Ovary (tissue), 3 donors: ENCODE measurements around the gene GNAT2.

Source experiments
- EP300 ChIP-seq: sonication (generic); formaldehyde crosslinking; IDR thresholded peaks from one replicate; pipeline ENCODE4 v1.6.1; 2017; ENCODE audit warnings: antibody characterized with exemption
- POLR2A ChIP-seq: fragments of 450-650 bp; IDR thresholded peaks from one replicate; pipeline ENCODE4 v1.6.1; 2017; ENCODE audit warnings: antibody characterized with exemption, mild to moderate bottlenecking, moderate library complexity
- TF ChIP-seq, protein P1 (sequence below), 3 donors: fragments of 450-650 bp in 2 of 3; fragments of 200-600 bp in 1 of 3; IDR thresholded peaks; one replicate each; pipeline versions ENCODE4 v1.5.1 to v1.8.0; 2016 to 2022; ENCODE audit warnings: antibody characterized with exemption in 3 of 3, mild to moderate bottlenecking in 1 of 3
- donor health status: DM: no; HTN: no; CAD: no.

DNA sequence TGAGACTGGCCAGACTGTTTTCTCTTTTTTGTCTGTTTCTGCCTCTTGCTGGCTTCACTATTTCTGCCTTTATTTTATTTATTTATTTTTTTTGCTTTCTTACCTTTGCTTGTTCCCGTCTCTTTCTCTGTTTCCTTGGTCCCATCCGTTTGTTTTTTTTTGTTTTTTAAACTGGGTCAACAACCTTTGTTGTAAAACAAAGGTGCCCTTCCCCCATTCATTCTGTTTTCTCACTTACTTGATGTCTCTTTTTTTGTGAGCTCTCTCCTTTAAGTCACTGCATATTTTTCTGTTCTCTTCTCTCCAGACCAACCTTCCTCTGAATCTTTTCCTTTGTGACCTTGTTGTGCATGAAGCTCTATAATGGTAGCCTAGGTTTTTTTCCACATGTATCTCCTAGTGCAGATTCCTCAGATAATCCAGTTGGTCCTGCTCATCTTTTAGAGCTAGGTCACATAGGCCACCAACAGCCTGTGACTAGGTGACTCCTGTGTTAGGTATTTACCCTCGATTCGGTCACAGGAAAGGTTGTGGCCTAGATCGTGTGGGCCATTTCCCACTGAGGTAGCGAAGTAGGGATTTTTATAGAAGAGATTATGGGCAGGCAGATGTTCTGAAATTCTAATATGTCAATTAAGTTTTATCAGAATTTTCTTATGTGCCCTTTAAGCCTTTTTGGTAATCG, 55.1 kb downstream of the GNAT2 start:
- TF ChIP-seq, protein P1, sequence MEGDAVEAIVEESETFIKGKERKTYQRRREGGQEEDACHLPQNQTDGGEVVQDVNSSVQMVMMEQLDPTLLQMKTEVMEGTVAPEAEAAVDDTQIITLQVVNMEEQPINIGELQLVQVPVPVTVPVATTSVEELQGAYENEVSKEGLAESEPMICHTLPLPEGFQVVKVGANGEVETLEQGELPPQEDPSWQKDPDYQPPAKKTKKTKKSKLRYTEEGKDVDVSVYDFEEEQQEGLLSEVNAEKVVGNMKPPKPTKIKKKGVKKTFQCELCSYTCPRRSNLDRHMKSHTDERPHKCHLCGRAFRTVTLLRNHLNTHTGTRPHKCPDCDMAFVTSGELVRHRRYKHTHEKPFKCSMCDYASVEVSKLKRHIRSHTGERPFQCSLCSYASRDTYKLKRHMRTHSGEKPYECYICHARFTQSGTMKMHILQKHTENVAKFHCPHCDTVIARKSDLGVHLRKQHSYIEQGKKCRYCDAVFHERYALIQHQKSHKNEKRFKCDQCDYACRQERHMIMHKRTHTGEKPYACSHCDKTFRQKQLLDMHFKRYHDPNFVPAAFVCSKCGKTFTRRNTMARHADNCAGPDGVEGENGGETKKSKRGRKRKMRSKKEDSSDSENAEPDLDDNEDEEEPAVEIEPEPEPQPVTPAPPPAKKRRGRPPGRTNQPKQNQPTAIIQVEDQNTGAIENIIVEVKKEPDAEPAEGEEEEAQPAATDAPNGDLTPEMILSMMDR (IDR thresholded peaks at IDR 0.05): no peak
- TF ChIP-seq POLR2A (no peak), EP300 (no peak)
